ENCODE results near the gene TAC4. TPM values are rescaled to one million over a fixed set of nuclear protein-coding genes. Genes with fewer than 3 reads are reported as not detected.

Gene TAC4
- total and polyA plus RNA-seq, 2 donors (not counting 3 experiments of a cell fraction or from before 2014, with no cell fraction given) = 0.19 TPM; not detected in 1

- dilution Hi-C loops (cut with MboI; ENCODE audit: extremely low pct_ligation_motif_present, low sequenced_read_pairs) (no loop called here), intact Hi-C loops (cut with micrococcal nuclease) (no loop called here)
- no peak overlapping the region for H3K4me2 ChIP-seq (ENCODE audit: insufficient read depth, low read length)
- no peaks in the 10 kb centered on the region for H3K9me1 ChIP-seq (replicated peaks; ENCODE audit: control insufficient read depth, extremely low read depth, insufficient read depth, low read length)
- ChIA-PET CTCF (interaction anchor here (0.9 to 26.9 kb wide), 3 partner anchors 8 to 125 kb away, joined by 3 to 590 read pairs (median 10); partner anchors contain the start of gene DLX3), POLR2A (no interaction called here)
- no peak overlapping the region for H3K27ac ChIP-seq (ENCODE audit: insufficient read depth, low read depth, low read length)
- no peaks in the 10 kb centered on the region for H3K79me2 ChIP-seq (ENCODE audit: control insufficient read depth, insufficient read depth, low read length)
- no peak overlapping the region for H2AFZ ChIP-seq (ENCODE audit: low read depth, low read length)
- peaks cover 0 to 2% of the 10 kb centered on the region in 2 experiments for H3K27me3 ChIP-seq (ENCODE audit: control insufficient read depth in 2 of 2, insufficient read depth in 2 of 2, low read length in 2 of 2)
- no peaks in the 10 kb centered on the region for H3K36me3 ChIP-seq (ENCODE audit: control insufficient read depth in 2 of 2, extremely low read depth in 1 of 2, insufficient read depth in 2 of 2, low read length in 2 of 2)
- no peak for DNase-seq (ENCODE audit: low read depth, low spot score)
- BruUV-seq (replicated peaks) = no TSS peak
- no peak overlapping the region for H3K4me3 ChIP-seq (replicated peaks in 1 of 3; ENCODE audit: insufficient read depth in 1 of 3, low read depth in 1 of 3, low read length in 3 of 3)
- no peaks in the 10 kb centered on the region for H3K9me3 ChIP-seq (replicated peaks; ENCODE audit: control insufficient read depth, insufficient read depth, low read length)
- TF ChIP-seq GATA2 (IDR thresholded peaks at IDR 0.05; ENCODE audit: insufficient read depth, insufficient read length, low read depth, low read length) (no peak), MYC (IDR thresholded peaks at IDR 0.05; ENCODE audit: low read depth, low read length) (no peak), MAX (IDR thresholded peaks at IDR 0.05; ENCODE audit: insufficient read depth, insufficient read length) (no peak), JUN (IDR thresholded peaks at IDR 0.05; ENCODE audit: borderline replicate concordance, insufficient read depth, insufficient read length, low read depth) (no peak), POLR2AphosphoS5 (IDR thresholded peaks at IDR 0.05; ENCODE audit: insufficient read depth, low read depth, low read length) (no peak), FOS (IDR thresholded peaks at IDR 0.05; ENCODE audit: borderline replicate concordance, insufficient read depth, low read length) (no peak), POLR2A (IDR thresholded peaks at IDR 0.05; ENCODE audit: low read depth, low read length) (no peak)
- TF ChIP-seq, protein P1, sequence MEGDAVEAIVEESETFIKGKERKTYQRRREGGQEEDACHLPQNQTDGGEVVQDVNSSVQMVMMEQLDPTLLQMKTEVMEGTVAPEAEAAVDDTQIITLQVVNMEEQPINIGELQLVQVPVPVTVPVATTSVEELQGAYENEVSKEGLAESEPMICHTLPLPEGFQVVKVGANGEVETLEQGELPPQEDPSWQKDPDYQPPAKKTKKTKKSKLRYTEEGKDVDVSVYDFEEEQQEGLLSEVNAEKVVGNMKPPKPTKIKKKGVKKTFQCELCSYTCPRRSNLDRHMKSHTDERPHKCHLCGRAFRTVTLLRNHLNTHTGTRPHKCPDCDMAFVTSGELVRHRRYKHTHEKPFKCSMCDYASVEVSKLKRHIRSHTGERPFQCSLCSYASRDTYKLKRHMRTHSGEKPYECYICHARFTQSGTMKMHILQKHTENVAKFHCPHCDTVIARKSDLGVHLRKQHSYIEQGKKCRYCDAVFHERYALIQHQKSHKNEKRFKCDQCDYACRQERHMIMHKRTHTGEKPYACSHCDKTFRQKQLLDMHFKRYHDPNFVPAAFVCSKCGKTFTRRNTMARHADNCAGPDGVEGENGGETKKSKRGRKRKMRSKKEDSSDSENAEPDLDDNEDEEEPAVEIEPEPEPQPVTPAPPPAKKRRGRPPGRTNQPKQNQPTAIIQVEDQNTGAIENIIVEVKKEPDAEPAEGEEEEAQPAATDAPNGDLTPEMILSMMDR (IDR thresholded peaks at IDR 0.05; ENCODE audit: extremely low read depth in 1 of 2, insufficient read depth in 1 of 2, low read depth in 1 of 2, low read length in 2 of 2) = no peak
- no peak for FAIRE-seq
- no peak overlapping the region for H3K9ac ChIP-seq (replicated peaks; ENCODE audit: extremely low read depth, insufficient read depth, low read length)
- no peaks in the 10 kb centered on the region for H3K4me1 ChIP-seq (ENCODE audit: control insufficient read depth, extremely low read depth, insufficient read depth, low read length)
- no peaks in the 10 kb centered on the region for H4K20me1 ChIP-seq (replicated peaks; ENCODE audit: control insufficient read depth, extremely low read depth, insufficient read depth, low read length)
Measured at GRCh38 chr17:49872754-49873377, 25.0 kb upstream of the TAC4 start.
